T-helper 22 cell (primary cell): Measurements from ENCODE around the gene PARD6B.
"Not testable (repeated sequence)": the region's sequence is repeated elsewhere in the genome, so short reads cannot be mapped to it uniquely, and the experiment has no call there.

Experiments used
- DNase-seq: peaks from one replicate; pipeline ENCODE4 v3.0.0-alpha.2; 2020; ENCODE audit warnings: low read depth

Gene PARD6B

GRCh38 chr20:50731055-50731929, at the start of gene PARD6B:
Gene PARD6B, plus strand, starts transcription at chr20:50731580. Its CDS starts 207 bp downstream, at chr20:50731787.
- DNase-seq: peak; percentile 99

- DNase-seq: no peak
These were observed 49.3 kb upstream of the PARD6B start for GRCh38 chr20:50682065-50682464.

- no peak for DNase-seq
These were observed 48.3 kb upstream of the PARD6B start for GRCh38 chr20:50682947-50683530.

GRCh38 chr20:50683570-50683969, 47.8 kb upstream of the PARD6B start:
- no peak for DNase-seq

GRCh38 chr20:50686821-50687220, 44.6 kb upstream of the PARD6B start:
- DNase-seq: no peak

GRCh38 chr20:50688256-50688975, 43.0 kb upstream of the PARD6B start:
- DNase-seq: no peak

GRCh38 chr20:50689864-50690649, 41.3 kb upstream of the PARD6B start:
- DNase-seq: no peak

GRCh38 chr20:50690650-50691572, 40.5 kb upstream of the PARD6B start, which contains the start of gene RIPOR3:
Gene RIPOR3, minus strand, starts transcription at chr20:50691542. Its CDS starts 414 bp downstream, at chr20:50691128.
- no peak for DNase-seq

- no peak for DNase-seq
These were observed 39.5 kb upstream of the PARD6B start for GRCh38 chr20:50691573-50692551.

GRCh38 chr20:50692552-50692933, 38.8 kb upstream of the PARD6B start:
- DNase-seq: no peak

- DNase-seq: no peak
These were observed 38.4 kb upstream of the PARD6B start for GRCh38 chr20:50693001-50693400.

GRCh38 chr20:50694379-50695134, 36.8 kb upstream of the PARD6B start:
- no peak for DNase-seq

GRCh38 chr20:50695135-50695872, 36.1 kb upstream of the PARD6B start:
- DNase-seq: no peak

GRCh38 chr20:50698255-50698654, 33.1 kb upstream of the PARD6B start:
- DNase-seq: not testable (repeated sequence)

- DNase-seq: no peak
These were observed 31.7 kb upstream of the PARD6B start for GRCh38 chr20:50699688-50700087.

GRCh38 chr20:50701041-50701963, 30.1 kb upstream of the PARD6B start:
- no peak for DNase-seq
